ENCODE data around the gene PLEK2. TPM values are rescaled to one million over a fixed set of nuclear protein-coding genes. Genes with fewer than 3 reads are reported as not detected.

Gene PLEK2
- total RNA-seq, 3 donors from 2014 or later = 15.0 to 41.7 (median 30.8) TPM

GRCh38 chr14:67395086-67395875 is 16.7 kb downstream of the PLEK2 start:
- Histone ChIP-seq H3K9me3 (no peaks in the 10 kb centered on the region), H3K36me3 (ENCODE audit: low read depth) (no peaks in the 10 kb centered on the region), H3K4me1 (ENCODE audit: low read depth) (no peaks in the 10 kb centered on the region), H3K4me3 (no peak overlapping the region)
- DNase-seq = no peak
- TF ChIP-seq CTCF (IDR thresholded peaks at IDR 0.05) = no peak
- no peak for ATAC-seq
- intact Hi-C loops (cut with DNase I, micrococcal nuclease) = no loop called here

- no peaks in the 10 kb centered on the region for H3K36me3 ChIP-seq (ENCODE audit: low read depth)
- no peaks in the 10 kb centered on the region for H3K4me1 ChIP-seq (ENCODE audit: low read depth)
- DNase-seq (no peak), ATAC-seq (no peak)
- H3K9me3 ChIP-seq = no peaks in the 10 kb centered on the region
- TF ChIP-seq CTCF (IDR thresholded peaks at IDR 0.05) = no peak
- no peak overlapping the region for H3K4me3 ChIP-seq
- intact Hi-C loops (cut with DNase I, micrococcal nuclease) = no loop called here
These were observed 18.3 kb downstream of the PLEK2 start for GRCh38 chr14:67393689-67394088.

- DNase-seq (no peak), ATAC-seq (no peak)
- Histone ChIP-seq H3K4me3 (no peak overlapping the region), H3K9me3 (no peaks in the 10 kb centered on the region), H3K36me3 (ENCODE audit: low read depth) (no peaks in the 10 kb centered on the region), H3K4me1 (ENCODE audit: low read depth) (no peaks in the 10 kb centered on the region)
- intact Hi-C loops (cut with DNase I, micrococcal nuclease) = no loop called here
- no peak for TF ChIP-seq CTCF (IDR thresholded peaks at IDR 0.05)
These were observed 19.2 kb downstream of the PLEK2 start for GRCh38 chr14:67392800-67393199.

GRCh38 chr14:67392123-67392522 is 19.8 kb downstream of the PLEK2 start:
- no peak for DNase-seq
- Histone ChIP-seq H3K4me3 (no peak overlapping the region), H3K4me1 (ENCODE audit: low read depth) (no peaks in the 10 kb centered on the region), H3K9me3 (no peaks in the 10 kb centered on the region), H3K36me3 (ENCODE audit: low read depth) (no peaks in the 10 kb centered on the region)
- ATAC-seq = no peak
- no peak for TF ChIP-seq CTCF (IDR thresholded peaks at IDR 0.05)
- intact Hi-C loops (cut with DNase I, micrococcal nuclease) = no loop called here

GRCh38 chr14:67391268-67391667 is 20.7 kb downstream of the PLEK2 start:
- Histone ChIP-seq H3K9me3 (no peaks in the 10 kb centered on the region), H3K36me3 (ENCODE audit: low read depth) (no peaks in the 10 kb centered on the region), H3K4me1 (ENCODE audit: low read depth) (no peaks in the 10 kb centered on the region), H3K4me3 (no peak overlapping the region)
- no peak for DNase-seq
- intact Hi-C loops (cut with DNase I, micrococcal nuclease) = no loop called here
- ATAC-seq = no peak
- TF ChIP-seq CTCF (IDR thresholded peaks at IDR 0.05) = no peak
